Astrocyte (in vitro differentiated cells and primary cell): ENCODE data around the gene CPZ. TPM values are rescaled to one million over a fixed set of nuclear protein-coding genes. Genes with fewer than 3 reads are reported as not detected.

ENCODE experiments used
- DNase-seq: peaks from one replicate; pipeline ENCODE4 v3.0.0-alpha.2; 2010; ENCODE audit warnings: low read depth
- FAIRE-seq: peaks from 2 replicates; lab custom pipeline; 2011; peaks lifted over from hg19 to GRCh38; lab: Jason Lieb, UNC
- H2AFZ ChIP-seq: 2 replicates; pipeline ENCODE4 v1.6.0; 2012; ENCODE audit warnings: low read depth, low read length, inconsistent platforms
- H3K27ac ChIP-seq: 2 replicates; pipeline ENCODE4 v1.5.1; 2011; ENCODE audit warnings: low read depth, low read length, inconsistent platforms
- H3K27me3 ChIP-seq: 2 replicates; pipeline ENCODE4 v1.6.0; 2011; ENCODE audit warnings: low read length, inconsistent platforms; ENCODE audit not compliant: insufficient read depth
- H3K36me3 ChIP-seq: 2 replicates; pipeline ENCODE4 v1.5.1; 2011; ENCODE audit warnings: low read length, inconsistent platforms; ENCODE audit not compliant: insufficient read depth
- H3K4me1 ChIP-seq: 2 replicates; pipeline ENCODE4 v1.5.1; 2011; ENCODE audit warnings: low read length, inconsistent platforms; ENCODE audit not compliant: insufficient read depth
- H3K4me2 ChIP-seq: 2 replicates; pipeline ENCODE4 v1.6.0; 2012; ENCODE audit warnings: low read length, inconsistent platforms
- H3K4me3 ChIP-seq: 2 replicates; pipeline ENCODE4 v1.5.1; 2011; ENCODE audit warnings: low read depth, mild to moderate bottlenecking, low read length, inconsistent platforms; ENCODE audit not compliant: insufficient read depth
- H3K79me2 ChIP-seq: 2 replicates; pipeline ENCODE4 v1.6.0; 2012; ENCODE audit warnings: mild to moderate bottlenecking, low read length, inconsistent platforms; ENCODE audit not compliant: insufficient read depth
- H3K9ac ChIP-seq: 2 replicates; pipeline ENCODE4 v1.6.0; 2012; ENCODE audit warnings: mild to moderate bottlenecking, low read length, inconsistent platforms
- H3K9me3 ChIP-seq: 2 replicates; pipeline ENCODE4 v1.5.1; 2012; ENCODE audit warnings: low read depth, mild to moderate bottlenecking, low read length, inconsistent platforms; ENCODE audit not compliant: insufficient read depth
- H4K20me1 ChIP-seq: 2 replicates; pipeline ENCODE4 v1.6.0; 2012; ENCODE audit warnings: low read length, inconsistent platforms; ENCODE audit not compliant: insufficient read depth
- H3K27ac Mint-ChIP-seq: one replicate; pipeline ENCODE4 v1.8.0; 2021; ENCODE audit warnings: mild to moderate bottlenecking, mixed read lengths; ENCODE audit not compliant: unreplicated experiment
- H3K27me3 Mint-ChIP-seq: one replicate; pipeline ENCODE4 v1.8.0; 2021; ENCODE audit warnings: low read depth, mixed read lengths; ENCODE audit not compliant: unreplicated experiment
- H3K36me3 Mint-ChIP-seq: one replicate; pipeline ENCODE4 v1.8.0; 2021; ENCODE audit warnings: low read depth, mixed read lengths; ENCODE audit not compliant: unreplicated experiment
- H3K4me1 Mint-ChIP-seq: one replicate; pipeline ENCODE4 v1.8.0; 2021; ENCODE audit warnings: low read depth, mixed read lengths; ENCODE audit not compliant: unreplicated experiment
- H3K4me3 Mint-ChIP-seq: one replicate; pipeline ENCODE4 v1.8.0; 2021; ENCODE audit warnings: mild to moderate bottlenecking, moderate library complexity, mixed read lengths; ENCODE audit not compliant: unreplicated experiment
- H3K9me3 Mint-ChIP-seq: one replicate; pipeline ENCODE4 v1.8.0; 2021; ENCODE audit warnings: mild to moderate bottlenecking, mixed read lengths; ENCODE audit not compliant: unreplicated experiment
- EZH2 ChIP-seq: IDR thresholded peaks from 2 replicates; pipeline ENCODE4 v1.6.1; 2012; ENCODE audit warnings: mild to moderate bottlenecking, low read length, inconsistent platforms; ENCODE audit not compliant: insufficient read depth
- total RNA-seq: library from RNA; stranded (reverse); gene quantifications from 2 replicates; pipeline ENCODE4 v1.2.1, GENCODE V29; 2021
- TF ChIP-seq, protein P1 (sequence below): IDR thresholded peaks from 2 replicates; pipeline ENCODE4 v1.5.1; 2011; ENCODE audit warnings: low read depth, mild to moderate bottlenecking, inconsistent platforms, low read length, moderate library complexity; ENCODE audit not compliant: insufficient read depth

The CPZ gene
- total RNA-seq, 1 donor from 2014 or later, result 6.3 TPM

DNA sequence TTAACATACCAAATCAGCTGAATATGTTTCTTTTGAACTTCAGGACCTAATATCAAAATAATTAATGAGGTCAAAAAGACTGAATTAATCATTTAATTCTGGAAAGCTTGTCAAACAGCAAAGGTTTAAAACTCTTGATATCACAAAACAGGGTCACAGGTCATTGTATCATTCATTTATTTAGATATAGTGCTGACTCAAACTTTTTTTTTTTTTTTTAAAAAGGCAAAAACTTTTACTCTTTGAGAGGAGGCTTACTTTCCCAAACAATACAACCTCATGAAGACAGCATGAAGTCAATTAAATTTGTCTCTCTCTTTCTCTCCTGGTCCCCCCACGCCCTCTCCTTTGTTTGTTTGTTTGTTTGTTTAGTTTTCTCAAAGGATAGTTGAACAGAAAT is 28.0 kb upstream of the CPZ start:
- no peaks in the 10 kb centered on the region for H3K36me3 ChIP-seq
- H3K4me2 ChIP-seq, result no peak overlapping the region
- FAIRE-seq, result no peak
- no peak overlapping the region for H2AFZ ChIP-seq
- peaks cover 6% of the 10 kb centered on the region for H3K27me3 ChIP-seq
- H3K4me3 ChIP-seq, result no peak overlapping the region
- Mint-ChIP-seq H3K36me3 (no peaks in the 10 kb centered on the region), H3K27ac (no peak overlapping the region), H3K27me3 (no peaks in the 10 kb centered on the region), H3K4me1 (peaks cover 11% of the 10 kb centered on the region), H3K9me3 (no peaks in the 10 kb centered on the region), H3K4me3 (no peak overlapping the region)
- H3K4me1 ChIP-seq, result peaks cover 5% of the 10 kb centered on the region
- no peaks in the 10 kb centered on the region for H4K20me1 ChIP-seq
- no peak overlapping the region for H3K27ac ChIP-seq
- H3K79me2 ChIP-seq, result no peaks in the 10 kb centered on the region
- no peak overlapping the region for H3K9ac ChIP-seq
- no peak for DNase-seq
- H3K9me3 ChIP-seq, result no peaks in the 10 kb centered on the region
- TF ChIP-seq, protein P1, sequence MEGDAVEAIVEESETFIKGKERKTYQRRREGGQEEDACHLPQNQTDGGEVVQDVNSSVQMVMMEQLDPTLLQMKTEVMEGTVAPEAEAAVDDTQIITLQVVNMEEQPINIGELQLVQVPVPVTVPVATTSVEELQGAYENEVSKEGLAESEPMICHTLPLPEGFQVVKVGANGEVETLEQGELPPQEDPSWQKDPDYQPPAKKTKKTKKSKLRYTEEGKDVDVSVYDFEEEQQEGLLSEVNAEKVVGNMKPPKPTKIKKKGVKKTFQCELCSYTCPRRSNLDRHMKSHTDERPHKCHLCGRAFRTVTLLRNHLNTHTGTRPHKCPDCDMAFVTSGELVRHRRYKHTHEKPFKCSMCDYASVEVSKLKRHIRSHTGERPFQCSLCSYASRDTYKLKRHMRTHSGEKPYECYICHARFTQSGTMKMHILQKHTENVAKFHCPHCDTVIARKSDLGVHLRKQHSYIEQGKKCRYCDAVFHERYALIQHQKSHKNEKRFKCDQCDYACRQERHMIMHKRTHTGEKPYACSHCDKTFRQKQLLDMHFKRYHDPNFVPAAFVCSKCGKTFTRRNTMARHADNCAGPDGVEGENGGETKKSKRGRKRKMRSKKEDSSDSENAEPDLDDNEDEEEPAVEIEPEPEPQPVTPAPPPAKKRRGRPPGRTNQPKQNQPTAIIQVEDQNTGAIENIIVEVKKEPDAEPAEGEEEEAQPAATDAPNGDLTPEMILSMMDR, result no peak
- no peak for TF ChIP-seq EZH2

DNA sequence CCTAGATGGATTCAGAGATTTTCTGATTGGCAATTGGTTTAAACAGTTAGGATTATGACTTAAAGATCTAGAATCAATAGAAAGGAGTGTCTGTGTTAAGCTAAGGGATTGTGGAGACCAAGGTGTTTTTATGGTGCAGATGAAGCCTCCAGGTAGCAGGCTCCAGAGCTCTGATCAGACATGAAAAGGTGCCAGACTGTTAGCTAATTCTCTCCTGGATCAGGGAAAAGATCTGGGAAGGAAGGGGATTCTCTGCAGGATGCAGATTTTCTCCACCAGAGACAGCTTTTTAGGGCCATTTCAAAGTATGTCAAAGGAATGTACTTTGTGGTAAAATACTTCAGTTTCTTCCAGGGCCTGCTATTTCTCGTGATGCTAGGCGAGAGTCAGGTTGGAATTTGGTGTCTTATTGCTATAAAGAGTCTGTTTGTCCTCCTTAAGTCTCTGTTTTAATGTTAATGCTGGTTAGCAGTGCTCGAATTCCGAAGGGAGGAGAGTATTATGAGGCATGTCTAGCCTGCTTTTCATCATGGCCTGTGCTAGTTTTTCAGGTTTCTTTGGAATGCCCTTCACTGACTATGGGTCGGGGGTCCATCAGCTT is 24.4 kb upstream of the CPZ start:
- no peak overlapping the region for H3K4me3 Mint-ChIP-seq
- no peaks in the 10 kb centered on the region for H4K20me1 ChIP-seq
- peaks cover 7% of the 10 kb centered on the region for H3K27me3 Mint-ChIP-seq
- H3K4me1 Mint-ChIP-seq, result peaks cover 11% of the 10 kb centered on the region
- no peaks in the 10 kb centered on the region for H3K9me3 Mint-ChIP-seq
- H3K9me3 ChIP-seq, result no peaks in the 10 kb centered on the region
- no peaks in the 10 kb centered on the region for H3K79me2 ChIP-seq
- H3K4me3 ChIP-seq, result no peak overlapping the region
- H2AFZ ChIP-seq, result no peak overlapping the region
- no peak for TF ChIP-seq EZH2
- TF ChIP-seq, protein P1, result no peak
- peaks cover 9% of the 10 kb centered on the region for H3K27me3 ChIP-seq
- no peaks in the 10 kb centered on the region for H3K36me3 Mint-ChIP-seq
- FAIRE-seq (no peak), DNase-seq (peak; percentile 46)
- no peaks in the 10 kb centered on the region for H3K36me3 ChIP-seq
- H3K4me1 ChIP-seq, result no peaks in the 10 kb centered on the region
- H3K9ac ChIP-seq, result no peak overlapping the region
- H3K4me2 ChIP-seq, result no peak overlapping the region
- H3K27ac ChIP-seq, result no peak overlapping the region
- peak overlapping the region; percentile 53 for H3K27ac Mint-ChIP-seq

DNA sequence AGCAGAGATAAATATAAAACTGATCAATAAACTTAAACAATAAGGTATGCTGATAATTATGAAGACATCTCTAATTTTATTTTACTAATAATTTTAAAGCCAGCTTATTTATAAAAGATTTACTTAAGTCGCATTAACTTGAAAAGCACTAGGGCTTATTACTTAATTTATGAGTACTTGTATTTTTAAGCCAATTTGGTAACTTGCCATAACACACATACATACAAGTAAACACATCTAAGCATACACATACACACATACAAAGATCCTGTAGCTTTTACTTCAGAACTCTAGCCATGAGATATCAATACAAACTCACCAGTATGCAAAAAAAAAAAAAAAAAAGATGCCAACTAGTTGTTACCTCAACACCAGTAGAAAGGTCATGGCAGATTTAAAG is 22.4 kb upstream of the CPZ start:
- H3K27me3 ChIP-seq, result peaks cover 9% of the 10 kb centered on the region
- Mint-ChIP-seq H3K27me3 (peaks cover 10% of the 10 kb centered on the region), H3K9me3 (no peaks in the 10 kb centered on the region), H3K27ac (no peak overlapping the region), H3K4me3 (no peak overlapping the region), H3K36me3 (no peaks in the 10 kb centered on the region), H3K4me1 (peaks cover 11% of the 10 kb centered on the region)
- H3K9me3 ChIP-seq, result no peaks in the 10 kb centered on the region
- TF ChIP-seq, protein P1, result no peak
- no peak for TF ChIP-seq EZH2
- FAIRE-seq (no peak), DNase-seq (no peak)
- H3K4me1 ChIP-seq, result no peaks in the 10 kb centered on the region
- no peak overlapping the region for H3K27ac ChIP-seq
- H3K36me3 ChIP-seq, result no peaks in the 10 kb centered on the region
- H3K4me2 ChIP-seq, result no peak overlapping the region
- no peaks in the 10 kb centered on the region for H3K79me2 ChIP-seq
- H3K9ac ChIP-seq, result no peak overlapping the region
- no peaks in the 10 kb centered on the region for H4K20me1 ChIP-seq
- no peak overlapping the region for H2AFZ ChIP-seq
- no peak overlapping the region for H3K4me3 ChIP-seq
